Stimulated activated CD4-positive, alpha-beta T cell treated with anti-CD3 and anti-CD28 coated beads, TNF-alpha, amount 100 ng/mL, for 1 hour (primary cell): ENCODE results near the gene ZC3H13.

Source experiments
- DNase-seq, 3 donors: peaks; one replicate each; pipeline ENCODE4 v3.0.0-alpha.2; 2020; ENCODE audit warnings: low read depth in 3 of 3, low spot score in 1 of 3

The ZC3H13 gene

GRCh38 chr13:46052319-46053161 is at the start of gene ZC3H13:
ZC3H13 (minus strand) TSS chr13:46052746; CDS start chr13:46045507, 7,239 bp downstream.
- peak; percentile 77 to 78 (median 77) for DNase-seq

- DNase-seq = no peak
These were observed 49.7 kb upstream of the ZC3H13 start for GRCh38 chr13:46102255-46102605.

DNA sequence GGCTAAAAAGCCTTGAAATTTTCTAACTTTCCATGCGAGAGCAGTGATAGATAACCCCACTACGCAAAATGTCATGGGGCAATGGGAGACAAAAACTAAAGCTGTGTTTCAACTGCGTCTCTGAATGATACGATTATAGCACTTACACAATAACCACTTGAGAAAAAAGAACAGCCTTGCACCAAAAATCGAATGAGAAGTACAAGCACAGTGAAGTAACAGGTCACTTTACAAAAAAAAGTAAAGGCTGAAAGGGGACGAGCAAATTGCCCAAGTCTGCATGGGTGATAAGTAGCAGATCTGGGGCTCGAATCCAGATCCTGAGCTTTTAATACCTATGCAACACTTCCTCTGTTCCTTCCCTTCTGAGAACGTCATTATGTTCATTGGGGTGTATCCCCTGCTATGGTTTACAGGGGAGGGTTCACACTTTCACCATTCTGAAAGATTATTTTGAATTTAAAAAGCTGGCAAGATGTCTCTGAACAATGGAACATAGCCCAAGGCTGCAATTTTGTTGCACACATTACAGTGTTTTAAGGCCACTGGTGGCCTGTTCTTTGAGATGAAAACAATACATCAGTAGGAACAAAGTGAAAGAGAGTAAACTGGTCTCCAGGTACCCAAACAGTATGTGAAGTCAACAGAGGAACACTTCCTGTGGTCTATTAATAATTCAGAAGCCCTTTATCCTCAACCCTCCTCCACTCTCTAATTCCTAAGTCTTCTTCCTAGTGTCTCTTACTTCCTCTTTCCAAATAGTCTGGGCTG is 49.1 kb upstream of the ZC3H13 start:
- no peak for DNase-seq

- DNase-seq = no peak
These were observed 48.5 kb upstream of the ZC3H13 start for GRCh38 chr13:46101002-46101401.

DNA sequence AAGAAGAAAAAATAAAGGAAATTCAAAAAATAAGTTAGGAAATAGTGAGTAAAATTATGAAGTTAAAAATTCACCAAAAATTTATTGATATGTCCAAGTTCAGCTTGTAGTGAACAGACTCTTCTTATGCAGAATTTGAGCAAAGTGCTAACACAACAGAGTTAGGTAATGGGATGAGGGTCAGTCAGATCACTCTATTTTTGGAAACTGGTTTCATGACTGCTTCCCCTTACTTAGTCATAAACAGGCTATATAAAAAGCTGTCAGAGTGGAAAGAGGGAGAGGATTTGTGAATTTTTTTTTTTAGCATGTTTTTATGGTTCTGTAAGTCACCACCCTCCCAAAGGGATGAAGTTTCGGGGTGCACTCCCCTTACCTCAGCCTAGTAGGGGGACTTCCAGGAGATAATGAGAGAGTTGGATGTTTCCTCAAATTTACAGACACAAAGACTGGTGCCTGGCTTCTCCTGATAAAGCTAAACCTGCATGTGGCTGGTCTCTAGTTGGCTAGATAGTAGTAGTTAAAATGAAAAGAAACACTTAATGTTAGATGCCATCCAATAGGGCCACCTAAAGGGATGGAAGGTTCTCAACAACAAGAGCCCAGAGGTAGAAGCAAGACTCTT is 47.8 kb upstream of the ZC3H13 start:
- DNase-seq = no peak

GRCh38 chr13:46097663-46098062 is 45.1 kb upstream of the ZC3H13 start:
- DNase-seq = no peak

GRCh38 chr13:46097015-46097414 is 44.5 kb upstream of the ZC3H13 start:
- no peak for DNase-seq

- no peak for DNase-seq
These were observed 41.9 kb upstream of the ZC3H13 start for GRCh38 chr13:46094478-46094877.

DNA sequence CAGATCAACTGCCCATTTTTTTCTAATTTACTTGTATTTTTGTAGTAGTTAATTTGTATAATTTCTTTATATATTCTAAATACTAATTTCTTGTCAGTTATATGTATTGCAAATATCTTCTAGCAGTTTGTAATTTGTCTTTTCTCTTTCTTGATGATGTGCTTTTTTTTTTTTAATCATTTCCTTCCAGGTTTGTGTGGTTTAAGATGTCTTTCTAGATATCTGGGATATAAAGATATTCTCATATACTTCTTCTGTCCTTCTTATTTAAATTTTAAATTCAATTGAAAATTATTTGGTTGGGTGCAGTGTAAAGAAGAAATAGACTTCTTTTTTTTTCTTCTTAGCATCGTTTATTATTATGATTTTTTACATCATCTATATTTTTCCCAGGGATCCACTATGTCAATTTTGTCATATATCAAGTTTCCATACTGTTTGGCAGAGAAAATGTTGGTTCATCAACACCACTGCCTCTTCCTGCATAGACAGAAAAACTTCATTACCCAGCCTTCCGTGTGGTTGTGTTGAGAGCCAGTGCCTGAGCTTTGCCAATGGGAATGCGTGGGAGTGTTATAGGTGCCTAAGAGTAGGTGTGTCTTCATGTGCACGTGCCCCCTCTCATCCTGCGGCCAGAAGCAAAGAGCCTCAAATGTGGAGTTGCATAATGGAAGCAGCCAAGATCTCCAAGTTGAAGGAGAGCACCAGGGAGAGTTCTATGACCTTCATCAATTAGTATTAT is 36.4 kb upstream of the ZC3H13 start:
- no peak for DNase-seq

- DNase-seq = no peak
These were observed 34.9 kb upstream of the ZC3H13 start for GRCh38 chr13:46087481-46087880.

- DNase-seq = no peak
These were observed 34.4 kb upstream of the ZC3H13 start for GRCh38 chr13:46086985-46087384.

DNA sequence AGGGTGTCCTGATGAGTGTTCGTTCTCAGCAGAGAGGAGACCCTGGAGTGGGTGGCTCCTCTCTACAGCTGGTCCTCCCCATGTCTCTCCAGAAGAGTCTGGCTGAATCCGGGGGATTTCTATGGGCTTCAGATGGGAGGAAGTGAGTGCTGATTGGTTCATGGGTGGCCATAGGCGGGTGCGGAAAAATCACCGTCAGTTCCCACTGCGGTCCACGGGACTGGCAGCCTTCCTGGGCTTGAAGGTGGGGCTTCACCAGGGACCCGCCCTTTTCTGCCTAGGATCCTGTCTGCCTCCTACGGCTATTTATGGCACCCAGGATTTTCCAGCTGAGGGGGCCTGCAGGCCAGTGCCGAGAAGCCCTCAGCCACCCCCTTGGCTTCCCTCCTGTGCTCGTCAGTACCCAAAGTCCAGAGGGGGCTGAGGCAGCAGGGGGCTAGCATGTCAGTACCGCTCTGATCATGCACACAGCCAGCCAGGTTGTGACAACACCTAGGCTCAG is 33.9 kb upstream of the ZC3H13 start:
- no peak for DNase-seq

DNA sequence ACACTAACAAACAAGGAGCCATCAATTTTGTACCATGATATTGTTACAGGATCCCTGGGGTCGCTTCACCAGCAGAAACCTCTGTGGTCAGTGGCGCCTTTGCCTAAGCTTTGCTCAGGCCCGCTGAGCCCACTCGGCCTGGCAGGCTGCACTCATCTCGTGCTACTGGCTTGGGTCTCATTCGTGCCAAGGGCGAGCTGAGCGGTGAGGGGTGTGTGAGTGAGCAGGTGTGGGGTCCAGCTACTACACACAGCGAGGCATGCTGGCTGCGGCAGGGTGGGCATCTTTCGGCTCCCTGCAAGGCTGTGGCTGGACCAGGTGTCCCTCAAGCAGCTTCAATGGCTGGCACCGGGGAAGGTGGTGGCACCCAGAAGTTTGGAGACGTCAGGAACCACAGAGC is 33.2 kb upstream of the ZC3H13 start:
- no peak for DNase-seq

- no peak for DNase-seq
These were observed 29.8 kb upstream of the ZC3H13 start for GRCh38 chr13:46082324-46082723.

GRCh38 chr13:46079770-46080169 is 27.2 kb upstream of the ZC3H13 start:
- no peak for DNase-seq

DNA sequence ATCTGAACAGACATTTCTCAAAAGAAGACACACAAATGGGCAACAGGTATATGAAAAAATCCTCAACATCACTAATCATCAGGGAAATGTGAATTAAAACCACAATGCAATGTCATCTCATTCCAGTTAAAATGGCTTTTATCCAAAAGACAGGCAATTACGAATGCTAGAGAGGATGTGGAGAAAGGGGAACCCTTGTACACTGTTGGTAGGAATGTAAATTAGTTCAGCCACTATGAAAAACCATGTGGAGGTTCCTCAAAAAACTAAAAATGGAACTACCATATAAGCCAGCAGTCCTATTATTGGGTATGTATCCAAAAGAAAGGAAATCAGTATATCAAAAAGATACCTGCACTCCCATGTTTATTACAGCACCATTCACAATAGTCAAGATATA is 24.7 kb upstream of the ZC3H13 start:
- no peak for DNase-seq

GRCh38 chr13:46076827-46077226 is 24.3 kb upstream of the ZC3H13 start:
- no peak for DNase-seq

DNA sequence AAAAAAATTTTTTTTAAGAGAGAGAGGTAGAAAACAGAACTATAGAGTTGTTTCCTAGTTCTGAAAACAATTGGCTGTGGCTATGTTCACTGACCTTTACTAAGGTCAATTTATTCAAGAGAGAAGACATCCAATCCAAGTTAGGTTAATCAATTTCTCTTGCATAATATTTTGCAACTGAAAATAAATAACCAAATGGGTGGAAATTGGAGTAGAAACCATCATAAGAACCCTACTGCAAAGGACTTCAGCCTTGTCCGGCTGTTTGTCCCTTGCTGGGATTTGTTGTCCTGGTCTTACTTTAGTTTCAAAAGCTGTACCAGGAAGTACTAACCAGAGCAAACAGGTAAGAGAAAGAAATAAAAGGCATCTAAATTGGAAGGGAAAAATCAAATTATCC is 23.3 kb upstream of the ZC3H13 start:
- no peak for DNase-seq

- no peak for DNase-seq
These were observed 19.2 kb upstream of the ZC3H13 start for GRCh38 chr13:46071590-46072249.

DNA sequence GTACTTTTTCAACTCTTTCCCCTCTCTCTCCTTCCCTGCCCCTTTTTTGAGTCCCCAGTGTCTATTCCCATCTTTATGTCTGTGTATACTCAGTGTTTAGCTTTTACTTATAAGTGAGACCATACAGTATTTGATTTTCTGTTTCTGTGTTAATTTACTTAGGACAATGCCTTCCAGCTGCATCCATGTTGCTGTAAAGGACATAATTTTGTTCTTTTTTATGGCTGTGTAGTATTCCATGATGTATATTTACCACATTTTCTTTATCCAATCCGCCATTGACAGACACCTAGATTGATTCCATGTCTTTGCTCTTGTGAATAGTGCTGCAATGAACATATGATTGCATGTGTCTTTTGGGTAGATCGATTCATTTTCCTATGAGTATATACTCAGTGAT is 10.7 kb upstream of the ZC3H13 start:
- no peak for DNase-seq

DNA sequence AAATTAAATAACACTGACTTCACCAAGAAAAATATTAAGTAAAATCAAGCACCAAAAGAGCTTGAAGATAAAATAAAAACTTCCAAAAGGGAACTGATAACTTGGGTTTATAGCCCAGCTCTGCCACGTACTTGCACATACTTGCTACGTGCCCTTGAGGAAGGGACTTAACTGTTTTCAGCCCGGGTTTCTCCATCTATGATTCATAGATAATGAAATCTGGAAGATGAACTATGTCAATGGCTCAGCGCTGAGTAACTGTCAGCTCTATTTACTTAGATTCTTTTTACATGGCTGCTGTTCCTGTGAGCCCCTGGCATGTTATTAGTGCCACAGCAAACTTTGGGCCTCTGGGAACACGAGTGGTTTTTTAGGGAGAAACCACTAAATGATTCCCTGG is 9.6 kb upstream of the ZC3H13 start:
- no peak for DNase-seq
